Neural cell (in vitro differentiated cells): Measurements from ENCODE around the gene LPAR1. TPM values are rescaled to one million over a fixed set of nuclear protein-coding genes. Genes with fewer than 3 reads are reported as not detected.

ENCODE experiments used
- H2AFZ ChIP-seq: fragments of 200-600, 300-800 bp; sonication (generic), shearing (Covaris generic); 2 replicates; pipeline ENCODE4 v1.6.0; 2014; ENCODE audit warnings: low read depth, mild to moderate bottlenecking, antibody characterized with exemption, low read length, moderate library complexity
- H3F3A ChIP-seq: fragments of 200-600 bp; shearing (Covaris generic); 2 replicates; pipeline ENCODE4 v1.6.1; 2016; ENCODE audit warnings: mild to moderate bottlenecking, moderate library complexity, mixed read lengths, antibody characterized with exemption, low read length; ENCODE audit not compliant: insufficient read depth, poor library complexity, severe bottlenecking
- H3K27ac ChIP-seq: fragments of 200-600, 300-800 bp; sonication (generic), shearing (Covaris generic); 2 replicates; pipeline ENCODE4 v1.5.1; 2014; ENCODE audit warnings: mild to moderate bottlenecking, low read length, moderate library complexity
- H3K27me3 ChIP-seq: fragments of 300-800, 200-600 bp; sonication (generic), shearing (Covaris generic); 2 replicates; pipeline ENCODE4 v1.6.0; 2014; ENCODE audit warnings: mild to moderate bottlenecking, low read depth, low read length, moderate library complexity; ENCODE audit not compliant: insufficient read depth
- H3K36me3 ChIP-seq: fragments of 300-800, 200-600 bp; sonication (generic), shearing (Covaris generic); 2 replicates; pipeline ENCODE4 v1.5.1; 2014; ENCODE audit warnings: mild to moderate bottlenecking, antibody characterized with exemption, low read length, moderate library complexity; ENCODE audit not compliant: insufficient read depth
- H3K4me2 ChIP-seq: fragments of 300-800, 200-600 bp; sonication (generic), shearing (Covaris generic); 2 replicates; pipeline ENCODE4 v1.6.0; 2014; ENCODE audit warnings: mild to moderate bottlenecking, low read length
- H3K4me3 ChIP-seq: fragments of 300-800, 200-600 bp; sonication (generic), shearing (Covaris generic); 2 replicates; pipeline ENCODE4 v1.5.1; 2014; ENCODE audit warnings: mild to moderate bottlenecking, low read length, moderate library complexity
- H3K79me2 ChIP-seq: fragments of 200-600 bp; shearing (Covaris generic); replicated peaks from 2 replicates; pipeline ENCODE4 v1.6.0; 2014; ENCODE audit warnings: mild to moderate bottlenecking, low read length, moderate library complexity; ENCODE audit not compliant: insufficient read depth
- H3K9ac ChIP-seq: fragments of 300-800, 200-600 bp; sonication (generic), shearing (Covaris generic); 2 replicates; pipeline ENCODE4 v1.6.1; 2016; ENCODE audit warnings: mild to moderate bottlenecking, low read length, mixed read lengths
- H3K9me2 ChIP-seq: fragments of 200-600 bp; shearing (Covaris generic); 2 replicates; pipeline ENCODE4 v1.6.1; 2016; ENCODE audit warnings: mild to moderate bottlenecking, low read length, mixed read lengths; ENCODE audit not compliant: insufficient read depth
- H3K9me3 ChIP-seq: fragments of 200-600, 300-800 bp; sonication (generic), shearing (Covaris generic); 2 replicates; pipeline ENCODE4 v1.6.1; 2016; ENCODE audit warnings: mild to moderate bottlenecking, mixed run types, low read length, moderate library complexity, mixed read lengths
- H4K20me1 ChIP-seq: fragments of 200-600 bp; shearing (Covaris generic); 2 replicates; pipeline ENCODE4 v1.6.1; 2016; ENCODE audit warnings: mild to moderate bottlenecking, mixed run types; ENCODE audit not compliant: insufficient read depth
- CTCF ChIP-seq: fragments of 450-650 bp; IDR thresholded peaks from 2 replicates; pipeline ENCODE4 v1.5.1; 2014; ENCODE audit warnings: antibody characterized with exemption, mild to moderate bottlenecking, moderate library complexity; ENCODE audit not compliant: poor library complexity, severe bottlenecking
- EP300 ChIP-seq: fragments of 450-650 bp; conservative IDR thresholded peaks from 2 replicates; pipeline ENCODE4 v1.6.1; 2014; ENCODE audit warnings: antibody characterized with exemption, mild to moderate bottlenecking, moderate library complexity; ENCODE audit not compliant: poor library complexity, severe bottlenecking
- EZH2 ChIP-seq: fragments of 200-600, 300-800 bp; shearing (Covaris generic), sonication (generic); IDR thresholded peaks from 2 replicates; pipeline ENCODE4 v1.6.1; 2014; ENCODE audit warnings: antibody characterized with exemption, low read length, borderline replicate concordance, mild to moderate bottlenecking; ENCODE audit not compliant: insufficient read depth, poor library complexity, severe bottlenecking
- MXI1 ChIP-seq: fragments of 450-650 bp; conservative IDR thresholded peaks from 2 replicates; pipeline ENCODE4 v1.6.1; 2014; ENCODE audit warnings: antibody characterized with exemption, mild to moderate bottlenecking; ENCODE audit not compliant: poor library complexity, severe bottlenecking
- POLR2AphosphoS5 ChIP-seq: IDR thresholded peaks from 2 replicates; pipeline ENCODE4 v1.6.1; 2012
- REST ChIP-seq: IDR thresholded peaks from 2 replicates; pipeline ENCODE4 v1.6.1; 2012; ENCODE audit warnings: borderline replicate concordance
- SMC3 ChIP-seq: fragments of 450-650 bp; conservative IDR thresholded peaks from 2 replicates; pipeline ENCODE4 v1.6.1; 2014; ENCODE audit warnings: antibody characterized with exemption, mild to moderate bottlenecking, moderate library complexity; ENCODE audit not compliant: poor library complexity
- TAF1 ChIP-seq: IDR thresholded peaks from 2 replicates; pipeline ENCODE4 v1.6.1; 2012; ENCODE audit warnings: low read depth
- polyA plus RNA-seq: library from polyadenylated mRNA; depleted of rRNA; stranded (reverse); fragments of >200 nt; gene quantifications from 2 replicates; pipeline ENCODE4 v1.2.3, GENCODE V29; 2014

The LPAR1 gene
- polyA plus RNA-seq, 1 donor from 2014 or later: 0.54 TPM

DNA sequence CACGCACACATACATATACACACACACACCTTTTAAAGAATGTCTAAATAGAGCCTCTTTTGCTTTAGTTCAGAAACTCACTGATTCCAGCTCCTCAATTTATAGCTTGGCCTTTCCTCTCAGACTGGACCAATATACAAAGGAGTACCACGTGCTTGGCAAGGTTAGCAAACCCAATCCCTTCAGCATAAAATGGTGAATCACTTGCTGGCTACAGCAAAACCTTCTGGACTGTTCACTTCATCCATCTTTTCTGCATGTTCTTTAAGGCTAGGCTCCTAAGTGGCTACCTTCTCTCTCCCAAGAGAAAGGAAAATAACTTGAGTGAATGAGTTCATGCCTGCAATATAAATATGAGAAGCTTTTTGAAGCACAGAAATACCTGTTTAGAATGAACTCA is 109.7 kb downstream of the LPAR1 start:
- H3F3A ChIP-seq: no peaks in the 10 kb centered on the region
- H3K27me3 ChIP-seq: no peaks in the 10 kb centered on the region
- H3K9me3 ChIP-seq: no peaks in the 10 kb centered on the region
- H3K4me3 ChIP-seq: no peak overlapping the region
- H3K36me3 ChIP-seq: no peaks in the 10 kb centered on the region
- no peak overlapping the region for H3K9ac ChIP-seq
- no peak overlapping the region for H3K4me2 ChIP-seq
- no peaks in the 10 kb centered on the region for H3K9me2 ChIP-seq
- no peak for TF ChIP-seq TAF1
- no peaks in the 10 kb centered on the region for H3K79me2 ChIP-seq
- no peak overlapping the region for H3K27ac ChIP-seq
- no peak overlapping the region for H2AFZ ChIP-seq
- no peaks in the 10 kb centered on the region for H4K20me1 ChIP-seq

DNA sequence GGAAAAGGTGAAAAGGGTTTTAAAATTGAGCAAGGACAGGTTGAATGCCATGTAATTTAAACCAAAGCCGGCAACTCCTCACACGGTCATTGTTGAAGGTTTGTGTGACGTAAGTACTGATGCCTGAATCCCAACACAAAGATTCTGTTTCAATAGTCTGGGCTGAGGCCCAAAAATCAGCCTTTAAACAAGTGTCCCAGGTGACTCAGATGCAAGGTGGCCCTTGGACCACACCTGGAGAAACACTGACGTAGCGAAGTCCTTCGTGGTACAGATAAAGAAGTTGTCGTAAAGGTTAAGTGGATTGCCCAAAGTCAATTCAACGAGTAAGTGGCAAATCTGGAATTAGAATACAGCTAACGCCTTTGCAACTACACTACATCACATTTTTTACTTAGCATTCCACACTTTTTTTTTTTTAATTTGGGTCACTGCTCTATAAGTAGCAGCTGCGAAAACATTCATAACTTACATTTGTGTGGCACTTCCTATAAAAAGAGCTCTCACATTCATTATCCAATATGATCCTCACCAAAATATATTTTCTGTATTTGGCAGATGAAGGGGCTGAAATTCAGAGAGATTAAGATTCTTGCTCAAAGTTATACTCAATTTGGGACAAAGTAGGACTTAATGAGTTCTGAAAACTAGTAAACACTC is 111.3 kb downstream of the LPAR1 start:
- Histone ChIP-seq H3K36me3 (no peaks in the 10 kb centered on the region), H3K4me2 (no peak overlapping the region), H3K27me3 (no peaks in the 10 kb centered on the region), H3F3A (no peaks in the 10 kb centered on the region), H3K9me2 (no peaks in the 10 kb centered on the region), H2AFZ (no peak overlapping the region), H3K27ac (no peak overlapping the region), H3K79me2 (no peaks in the 10 kb centered on the region), H4K20me1 (no peaks in the 10 kb centered on the region), H3K9ac (no peak overlapping the region), H3K9me3 (no peaks in the 10 kb centered on the region), H3K4me3 (no peak overlapping the region)
- TF ChIP-seq SMC3: no peak
- TF ChIP-seq TAF1: no peak
- TF ChIP-seq REST: no peak
- no peak for TF ChIP-seq MXI1
- TF ChIP-seq EP300: no peak
- TF ChIP-seq EZH2: no peak
- no peak for TF ChIP-seq POLR2AphosphoS5

- H3K4me2 ChIP-seq: no peak overlapping the region
- no peaks in the 10 kb centered on the region for H3K9me2 ChIP-seq
- no peaks in the 10 kb centered on the region for H3F3A ChIP-seq
- no peaks in the 10 kb centered on the region for H3K79me2 ChIP-seq
- no peak for TF ChIP-seq TAF1
- TF ChIP-seq CTCF: no peak
- no peaks in the 10 kb centered on the region for H3K9me3 ChIP-seq
- no peak overlapping the region for H3K27ac ChIP-seq
- H3K9ac ChIP-seq: no peak overlapping the region
- no peaks in the 10 kb centered on the region for H3K36me3 ChIP-seq
- H2AFZ ChIP-seq: no peak overlapping the region
- H4K20me1 ChIP-seq: no peaks in the 10 kb centered on the region
- no peaks in the 10 kb centered on the region for H3K27me3 ChIP-seq
- no peak overlapping the region for H3K4me3 ChIP-seq
These were observed 114.7 kb downstream of the LPAR1 start for GRCh38 chr9:110923601-110924000.
